Fibroblast of villous mesenchyme (primary cell): ENCODE data around the gene IQGAP2. TPM values are rescaled to one million over a fixed set of nuclear protein-coding genes. Genes with fewer than 3 reads are reported as not detected.
"Not testable (repeated sequence)": the region's sequence is repeated elsewhere in the genome, so short reads cannot be mapped to it uniquely, and the experiment has no call there.

Experiments used
- DNase-seq: peaks from one replicate; pipeline ENCODE4 v3.0.0-alpha.2; 2010; ENCODE audit warnings: low read depth
- H3K4me3 ChIP-seq: 2 replicates; pipeline ENCODE4 v1.5.1; 2011; ENCODE audit warnings: low read depth, mild to moderate bottlenecking, low read length
- CTCF ChIP-seq: IDR thresholded peaks from 2 replicates; pipeline ENCODE4 v1.5.1; 2012; ENCODE audit warnings: low read depth, mild to moderate bottlenecking, low read length; ENCODE audit not compliant: insufficient read depth
- total RNA-seq: library from RNA; depleted of rRNA; stranded (reverse); fragments of >200 nt; gene quantifications from 2 replicates; pipeline ENCODE4 v1.2.3, GENCODE V29; 2012

Gene IQGAP2
- total RNA-seq, 1 donor = 2.6 TPM

- no peak for DNase-seq
- no peak overlapping the region for H3K4me3 ChIP-seq
- TF ChIP-seq CTCF = no peak
Observed at GRCh38 chr5:76675364-76675763, 272.3 kb downstream of the IQGAP2 start.

DNA sequence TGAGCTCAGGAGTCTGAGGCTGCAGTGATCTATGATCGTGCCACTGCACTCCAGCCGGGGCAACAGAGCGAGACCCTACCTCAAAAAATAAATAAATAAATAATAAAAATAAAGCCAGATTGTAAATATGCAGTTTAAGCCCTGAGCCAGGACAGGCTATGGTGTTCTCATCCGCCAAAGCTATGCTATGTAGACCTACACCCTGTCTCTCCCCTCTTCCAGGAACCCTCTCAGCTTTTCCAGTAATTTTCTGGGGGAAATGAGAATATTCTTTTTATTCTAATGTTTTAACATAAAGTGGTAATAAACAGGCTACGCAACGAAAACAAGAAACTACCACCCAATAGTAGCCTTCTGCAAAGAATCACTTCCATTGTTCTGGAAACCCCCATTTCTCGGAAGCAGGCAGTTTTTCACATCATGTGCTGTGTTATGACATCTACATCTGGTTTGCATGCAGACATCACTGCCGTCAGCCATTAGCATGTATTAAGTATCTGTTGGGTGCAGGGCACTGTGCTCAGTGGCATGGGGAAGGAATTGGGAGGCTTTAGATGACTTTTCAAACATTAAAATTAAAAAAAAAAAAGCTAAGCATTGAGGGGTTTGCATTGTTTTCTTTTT, 274.9 kb downstream of the IQGAP2 start:
- no peak for DNase-seq
- H3K4me3 ChIP-seq = no peak overlapping the region
- no peak for TF ChIP-seq CTCF

DNA sequence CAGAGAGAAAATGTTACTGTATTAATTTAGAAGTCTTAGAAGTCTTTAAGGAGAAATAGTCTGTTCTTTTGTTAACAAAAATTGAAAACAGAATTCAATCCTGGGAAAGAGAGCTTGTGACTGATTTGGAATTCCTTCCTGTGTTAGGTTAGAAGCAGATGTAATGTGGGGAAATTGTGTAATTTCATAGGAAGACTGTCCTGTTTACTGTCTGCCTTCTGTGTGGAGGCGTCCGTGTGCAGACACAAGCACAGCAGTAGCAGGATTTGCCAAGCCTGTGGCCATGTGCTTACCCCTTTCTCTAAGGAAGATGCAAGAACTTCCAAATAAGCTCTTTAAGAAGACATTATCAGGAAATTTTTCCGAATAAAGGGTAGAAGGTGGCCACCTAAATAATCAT, 276.1 kb downstream of the IQGAP2 start:
- DNase-seq = peak; percentile 92
- no peak for TF ChIP-seq CTCF
- H3K4me3 ChIP-seq = no peak overlapping the region

DNA sequence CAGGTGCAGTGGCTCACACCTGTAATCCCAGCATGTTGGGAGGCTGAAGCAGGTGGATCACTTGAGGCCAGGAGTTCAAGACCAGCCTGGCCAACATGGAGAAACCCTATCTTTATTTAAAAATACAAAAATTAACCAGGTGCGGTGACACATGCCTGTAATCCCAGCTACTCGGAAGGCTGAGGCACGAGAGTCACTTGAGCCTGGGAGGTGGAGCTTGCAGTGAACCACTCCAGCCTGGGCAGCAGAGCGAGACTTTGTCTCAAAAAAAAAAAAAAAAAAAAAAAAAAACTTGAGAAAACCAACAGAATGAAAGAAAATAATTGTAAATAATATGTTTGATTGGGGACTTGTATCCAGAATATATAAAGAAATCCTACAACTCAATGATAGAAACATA, 277.7 kb downstream of the IQGAP2 start:
- H3K4me3 ChIP-seq, DNase-seq: not testable (repeated sequence)

DNA sequence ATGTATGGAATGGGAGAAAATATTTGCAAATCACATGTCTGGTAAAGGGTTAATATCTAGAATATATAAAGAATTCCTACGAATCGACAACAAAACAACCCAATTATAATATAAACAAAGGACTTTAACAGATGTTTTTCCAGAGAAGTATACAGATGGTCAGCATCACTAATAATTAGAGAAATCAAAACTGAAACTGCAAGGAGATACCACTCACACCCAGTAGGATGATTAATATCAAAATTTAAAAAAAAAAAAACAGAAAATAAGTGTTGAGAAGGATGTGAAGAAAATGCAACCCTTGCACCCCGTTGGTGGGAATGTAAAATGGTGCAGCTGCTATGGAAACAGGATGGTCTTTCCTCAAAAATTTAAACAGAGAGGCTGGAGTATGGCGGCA, 278.2 kb downstream of the IQGAP2 start:
- TF ChIP-seq CTCF = no peak
- H3K4me3 ChIP-seq = no peak overlapping the region
- no peak for DNase-seq

- no peak for DNase-seq
- H3K4me3 ChIP-seq = no peak overlapping the region
- TF ChIP-seq CTCF = no peak
Observed at GRCh38 chr5:76682387-76682786, 279.3 kb downstream of the IQGAP2 start.

DNA sequence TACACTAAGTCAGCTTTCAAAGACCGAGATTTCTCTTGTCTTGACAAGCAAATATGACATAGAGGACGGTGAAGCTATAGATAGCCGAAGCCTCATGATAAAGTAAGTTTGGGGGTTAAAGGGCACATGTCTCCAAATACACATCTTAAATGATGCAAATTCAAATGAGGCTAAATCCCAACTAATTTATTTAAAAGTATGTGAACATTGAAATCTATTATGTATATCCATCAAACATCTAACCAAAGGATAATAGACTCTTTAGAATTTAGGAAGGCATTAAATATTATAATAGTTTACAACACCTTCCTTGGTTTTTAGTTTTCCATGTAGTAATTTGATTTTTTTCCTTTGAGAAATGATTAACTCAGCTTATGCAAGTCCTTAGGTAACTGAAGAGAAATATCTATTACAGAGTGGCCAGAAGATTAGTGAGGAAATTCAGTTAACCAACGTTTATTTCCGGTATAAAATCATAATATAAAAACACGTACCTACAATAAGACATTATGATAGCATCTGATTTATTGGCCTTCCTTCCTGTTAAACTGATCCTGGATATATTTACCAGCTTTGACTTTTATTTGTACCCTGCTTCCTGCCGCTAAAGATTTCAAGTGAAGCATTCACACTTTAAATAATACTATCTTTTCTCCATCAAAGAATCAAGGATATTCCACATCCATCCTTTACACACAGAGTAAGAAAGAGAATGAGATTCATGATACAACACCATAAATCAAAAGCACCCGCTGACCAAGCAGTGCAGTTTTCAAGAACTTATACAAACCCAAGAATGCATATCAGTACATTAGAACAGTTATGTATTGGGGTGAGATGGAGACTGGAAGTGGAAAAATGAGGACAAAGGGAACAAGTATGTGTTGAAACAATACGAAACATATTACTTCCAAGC, 281.0 kb downstream of the IQGAP2 start:
- no peak for DNase-seq
- no peak overlapping the region for H3K4me3 ChIP-seq
- TF ChIP-seq CTCF = no peak
